B cell (primary cell): ENCODE results near the gene IL17RA. TPM values are rescaled to one million over a fixed set of nuclear protein-coding genes. Genes with fewer than 3 reads are reported as not detected.

Source experiments
- ATAC-seq: fragments of 200-7000 bp; cut with Tn5 transposase; one replicate; pipeline ENCODE4 v1.10.0; 2021; ENCODE audit warnings: low read depth, mild to moderate bottlenecking, moderate number of reproducible peaks, moderate library complexity
- CTCF ChIA-PET: fragments of 350-600 bp; sonication (Branson Sonifier 250); formaldehyde crosslinking; loops from one replicate; lab custom pipeline; 2021; ENCODE audit warnings: antibody characterized with exemption, inconsistent platforms; lab: Charles Lee
- POLR2A ChIA-PET: fragments of 350-600 bp; sonication (Branson Sonifier 250); formaldehyde crosslinking; loops from one replicate; lab custom pipeline; 2021; ENCODE audit warnings: antibody characterized with exemption; lab: Charles Lee
- DNase-seq: peaks from one replicate; pipeline ENCODE4 v3.0.0; 2013
- H2AFZ ChIP-seq: 2 replicates; pipeline ENCODE4 v1.6.1; 2012; ENCODE audit warnings: mild to moderate bottlenecking, low read depth, low read length; ENCODE audit not compliant: insufficient read depth, poor library complexity, severe bottlenecking
- H3K27ac ChIP-seq, 2 donors: 1 replicate in 1 of 2; 2 replicates in 1 of 2; pipeline ENCODE4 v1.5.1; 2012 to 2013; ENCODE audit warnings: low read length in 2 of 2, mild to moderate bottlenecking in 2 of 2, moderate library complexity in 1 of 2
- H3K27me3 ChIP-seq, 4 experiments: fragments of 200-600 bp in 1 of 4; sonication (generic) in 1 of 4; replicated peaks in 1 of 4; 1 replicate in 2 of 4; 2 replicates in 2 of 4; pipeline versions ENCODE4 v1.6.1 to v1.7.0; 2013 to 2016; ENCODE audit warnings: low read length in 3 of 4, mild to moderate bottlenecking in 2 of 4, mixed read lengths in 1 of 4, moderate library complexity in 1 of 4; ENCODE audit not compliant: insufficient read depth in 4 of 4, control insufficient read depth in 3 of 4; ENCODE audit errors: control extremely low read depth in 1 of 4
- H3K36me3 ChIP-seq, 2 experiments: replicated peaks in 1 of 2; 1 replicate in 1 of 2; 2 replicates in 1 of 2; pipeline versions ENCODE4 v1.6.1 to v1.7.1; 2013; ENCODE audit warnings: low read length in 1 of 2; ENCODE audit not compliant: insufficient read depth in 2 of 2, control insufficient read depth in 1 of 2; ENCODE audit errors: control extremely low read depth in 1 of 2, extremely low read depth in 1 of 2
- H3K4me1 ChIP-seq, 2 donors: fragments of 200-600 bp in 1 of 2; sonication (generic) in 1 of 2; 1 replicate in 1 of 2; 2 replicates in 1 of 2; pipeline versions ENCODE4 v1.5.1 to v1.6.1; 2013 to 2017; ENCODE audit warnings: low read length in 2 of 2; ENCODE audit not compliant: control insufficient read depth in 2 of 2, insufficient read depth in 2 of 2
- H3K4me2 ChIP-seq: replicated peaks from 2 replicates; pipeline ENCODE3; 2012; ENCODE audit warnings: mild to moderate bottlenecking, low read depth, low read length; ENCODE audit not compliant: poor library complexity, severe bottlenecking
- H3K4me3 ChIP-seq, 5 experiments: fragments of 200-600 bp in 1 of 5; sonication (generic) in 1 of 5; 1 replicate in 3 of 5; 2 replicates in 2 of 5; pipeline versions ENCODE4 v1.5.1 to v1.7.0; 2011 to 2016; ENCODE audit warnings: low read length in 4 of 5, mild to moderate bottlenecking in 4 of 5, low read depth in 2 of 5, control low read depth in 1 of 5, moderate library complexity in 1 of 5; ENCODE audit not compliant: insufficient read depth in 1 of 5; ENCODE audit errors: control extremely low read depth in 1 of 5, extremely low read depth in 1 of 5
- H3K79me2 ChIP-seq: fragments of 200-600 bp; sonication (generic); one replicate; pipeline ENCODE4 v1.6.0; 2016; ENCODE audit warnings: low read length; ENCODE audit not compliant: control insufficient read depth, insufficient read depth
- H3K9ac ChIP-seq: fragments of 200-600 bp; sonication (generic); 2 replicates; pipeline ENCODE4 v1.6.1; 2017; ENCODE audit warnings: mild to moderate bottlenecking, low read length, moderate library complexity
- H3K9me3 ChIP-seq, 3 donors: one replicate each; pipeline versions ENCODE4 v1.6.1 to v1.7.1; 2013; ENCODE audit warnings: low read length in 2 of 3; ENCODE audit not compliant: control insufficient read depth in 2 of 3, insufficient read depth in 1 of 3; ENCODE audit errors: control extremely low read depth in 1 of 3
- H4K20me1 ChIP-seq: 2 replicates; pipeline ENCODE4 v1.6.0; 2012; ENCODE audit warnings: mild to moderate bottlenecking, low read length; ENCODE audit not compliant: insufficient read depth, control insufficient read depth, poor library complexity, severe bottlenecking
- H3K27ac Mint-ChIP-seq: one replicate; pipeline ENCODE4 v1.8.0; 2021; ENCODE audit warnings: mixed read lengths
- H3K27me3 Mint-ChIP-seq: one replicate; pipeline ENCODE4 v1.8.0; 2021; ENCODE audit warnings: mixed read lengths
- H3K4me1 Mint-ChIP-seq: one replicate; pipeline ENCODE4 v1.8.0; 2021; ENCODE audit warnings: mixed read lengths
- H3K4me3 Mint-ChIP-seq: one replicate; pipeline ENCODE4 v1.8.0; 2021; ENCODE audit warnings: mixed read lengths
- H3K9me3 Mint-ChIP-seq: one replicate; pipeline ENCODE4 v1.8.0; 2022; ENCODE audit warnings: mixed read lengths; ENCODE audit not compliant: insufficient read depth
- EZH2 ChIP-seq: IDR thresholded peaks from 2 replicates; pipeline ENCODE4 v1.6.1; 2012; ENCODE audit warnings: borderline replicate concordance, low read depth, mild to moderate bottlenecking, moderate library complexity, low read length; ENCODE audit not compliant: insufficient read depth, poor library complexity, severe bottlenecking
- whole genome bisulfite sequencing: methylation state at CpG from one replicate; pipeline ENCODE4 v1.1.5; 2013; ENCODE audit warnings: missing lambda C conversion rate; ENCODE audit not compliant: insufficient coverage; 5-methylcytosine and 5-hydroxymethylcytosine counted together
- intact Hi-C: fragments of 100-400 bp; cut with micrococcal nuclease; formaldehyde crosslinking; loops from one replicate; pipeline ENCODE4 v1.10.0; 2022
- polyA plus RNA-seq: library from polyadenylated mRNA; depleted of rRNA; stranded (reverse); fragments of >200 nt; gene quantifications from 2 replicates; pipeline ENCODE4 v1.2.3, GENCODE V29; 2012
- total RNA-seq, 2 donors: library from RNA; stranded (reverse); fragments of 120-200 nt in 1 of 2; gene quantifications; 1 replicate in 1 of 2; 2 replicates in 1 of 2; pipeline versions ENCODE4 v1.2.3 to v1.2.4, GENCODE V29; 2013 to 2022
- TF ChIP-seq, protein P1 (sequence below): fragments of 200-600 bp; IDR thresholded peaks from one replicate; pipeline ENCODE4 v1.8.0; 2022; ENCODE audit warnings: antibody characterized with exemption, mild to moderate bottlenecking

IL17RA gene
- total and polyA plus RNA-seq, 2 donors (not counting 1 experiment from before 2014, with no cell fraction given) = 8.1 to 24.6 TPM

DNA sequence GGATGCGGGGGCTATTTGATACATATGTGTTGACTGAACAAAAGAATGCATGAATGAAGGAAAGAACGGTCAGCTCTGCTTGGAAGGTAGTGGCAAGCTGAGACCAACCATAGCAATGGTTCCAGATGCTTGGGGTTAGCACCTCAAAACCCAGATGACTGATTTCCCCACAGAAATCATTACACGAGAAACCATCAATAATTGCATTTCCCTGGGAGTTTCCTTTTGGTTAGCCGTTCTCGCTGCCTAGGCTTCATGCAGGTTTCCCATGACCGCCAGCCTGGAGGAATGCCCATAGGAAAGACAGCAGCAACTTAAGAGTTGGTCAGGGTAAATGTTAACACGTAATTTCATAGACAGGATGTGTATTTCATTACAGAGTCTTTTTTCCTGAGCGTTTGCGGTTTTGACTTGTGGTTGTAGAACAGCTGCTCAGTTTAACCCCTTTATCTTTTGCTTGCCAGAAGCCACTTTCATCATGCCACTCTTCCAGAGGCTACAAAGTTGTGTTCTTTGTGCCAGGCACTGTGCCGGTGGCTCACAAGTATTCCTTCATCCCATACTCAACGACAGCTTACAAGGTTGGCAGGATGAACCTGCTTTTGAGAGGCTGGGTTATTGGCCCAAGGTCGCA lies 2.8 kb downstream of the IL17RA start:
- H3K36me3 ChIP-seq = no peaks in the 10 kb centered on the region
- peak overlapping the region; percentile 96 for H3K4me2 ChIP-seq
- ATAC-seq (no peak), DNase-seq (peak; percentile 50)
- no peak for TF ChIP-seq EZH2
- TF ChIP-seq, protein P1, sequence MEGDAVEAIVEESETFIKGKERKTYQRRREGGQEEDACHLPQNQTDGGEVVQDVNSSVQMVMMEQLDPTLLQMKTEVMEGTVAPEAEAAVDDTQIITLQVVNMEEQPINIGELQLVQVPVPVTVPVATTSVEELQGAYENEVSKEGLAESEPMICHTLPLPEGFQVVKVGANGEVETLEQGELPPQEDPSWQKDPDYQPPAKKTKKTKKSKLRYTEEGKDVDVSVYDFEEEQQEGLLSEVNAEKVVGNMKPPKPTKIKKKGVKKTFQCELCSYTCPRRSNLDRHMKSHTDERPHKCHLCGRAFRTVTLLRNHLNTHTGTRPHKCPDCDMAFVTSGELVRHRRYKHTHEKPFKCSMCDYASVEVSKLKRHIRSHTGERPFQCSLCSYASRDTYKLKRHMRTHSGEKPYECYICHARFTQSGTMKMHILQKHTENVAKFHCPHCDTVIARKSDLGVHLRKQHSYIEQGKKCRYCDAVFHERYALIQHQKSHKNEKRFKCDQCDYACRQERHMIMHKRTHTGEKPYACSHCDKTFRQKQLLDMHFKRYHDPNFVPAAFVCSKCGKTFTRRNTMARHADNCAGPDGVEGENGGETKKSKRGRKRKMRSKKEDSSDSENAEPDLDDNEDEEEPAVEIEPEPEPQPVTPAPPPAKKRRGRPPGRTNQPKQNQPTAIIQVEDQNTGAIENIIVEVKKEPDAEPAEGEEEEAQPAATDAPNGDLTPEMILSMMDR = no peak
- intact Hi-C loops = loop anchor here (10.0 kb wide), 1 partner anchor 537 kb away; the partner anchor contains the start of gene ATP6V1E1
- Mint-ChIP-seq H3K4me3 (peak overlapping the region; percentile 88), H3K9me3 (no peaks in the 10 kb centered on the region), H3K4me1 (peaks cover 44% of the 10 kb centered on the region), H3K27me3 (no peaks in the 10 kb centered on the region), H3K27ac (peak overlapping the region; percentile 88)
- ChIA-PET CTCF (interaction anchor here (0.8 to 1.0 kb wide), 3 partner anchors 70 to 414 kb away, joined by 3 to 4 read pairs (median 3); no protein-coding TSS in a partner anchor), POLR2A (no interaction called here)
- H4K20me1 ChIP-seq = peaks cover 49% of the 10 kb centered on the region
- peaks cover 76% of the 10 kb centered on the region for H3K79me2 ChIP-seq
- H3K9ac ChIP-seq = peak overlapping the region; percentile 35
- H3K4me3 ChIP-seq = peak overlapping the region in 4 of 5 experiments; percentile 13 to 65 (median 28)
- H3K27ac ChIP-seq = peak overlapping the region in 1 of 2 donors; percentile 38
- H2AFZ ChIP-seq = peak overlapping the region; percentile 24
- no peaks in the 10 kb centered on the region for H3K27me3 ChIP-seq
- WGBS = 0% methylated on average over 1 of the region's 12 CpGs
- H3K9me3 ChIP-seq = no peaks in the 10 kb centered on the region
- peaks cover 25 to 36% of the 10 kb centered on the region in 2 donors for H3K4me1 ChIP-seq

DNA sequence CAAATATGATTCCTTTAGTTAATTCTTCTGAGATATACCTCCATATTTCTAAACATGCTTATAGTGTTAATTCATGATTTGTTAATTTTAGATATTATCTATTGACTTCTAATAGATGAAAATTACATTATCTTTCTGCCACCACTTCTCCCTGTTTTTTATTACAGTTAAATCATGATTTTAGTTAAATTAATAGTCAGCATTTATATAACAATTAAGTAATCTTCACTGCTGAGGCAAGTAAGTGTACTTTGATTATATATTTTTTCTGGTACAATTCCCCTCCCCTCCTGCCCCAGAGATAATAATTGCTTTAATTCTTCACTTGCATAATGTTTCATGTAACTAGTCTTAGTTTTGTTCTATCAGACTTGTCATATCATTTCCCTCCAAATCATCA lies 5.8 kb downstream of the IL17RA start:
- Mint-ChIP-seq H3K27me3 (no peaks in the 10 kb centered on the region), H3K4me3 (no peak overlapping the region), H3K9me3 (no peaks in the 10 kb centered on the region), H3K4me1 (peaks cover 35% of the 10 kb centered on the region), H3K27ac (no peak overlapping the region)
- Histone ChIP-seq H3K9me3 (no peaks in the 10 kb centered on the region), H3K4me2 (no peak overlapping the region), H2AFZ (no peak overlapping the region), H4K20me1 (peaks cover 49% of the 10 kb centered on the region), H3K27ac (no peak overlapping the region), H3K27me3 (no peaks in the 10 kb centered on the region), H3K36me3 (no peaks in the 10 kb centered on the region), H3K4me3 (no peak overlapping the region), H3K79me2 (peaks cover 92% of the 10 kb centered on the region), H3K9ac (no peak overlapping the region), H3K4me1 (peaks cover 25 to 29% of the 10 kb centered on the region in 2 donors)
- ChIA-PET CTCF (interaction anchor here (1.6 kb wide), 1 partner anchor 81 kb away, joined by 5 read pairs; no protein-coding TSS in a partner anchor), POLR2A (no interaction called here)
- no peak for TF ChIP-seq EZH2
- TF ChIP-seq, protein P1 = no peak
- intact Hi-C loops = no loop called here
- DNase-seq (no peak), ATAC-seq (no peak)
